OCI-LY3 (cell line): ENCODE measurements around the gene MYO1E.
A peak's percentile ranks its signal among the peaks of the same experiment; 100 is the strongest.

Experiments
- H2AFZ ChIP-seq: fragments of 200-600, 300-600 bp; shearing (Covaris generic); 2 replicates; pipeline ENCODE4 v1.6.0; 2014; ENCODE audit warnings: antibody characterized with exemption, low read depth, low read length
- H3K27ac ChIP-seq: fragments of 200-600, 300-600 bp; sonication (generic); 2 replicates; pipeline ENCODE4 v1.5.1; 2014; ENCODE audit warnings: mild to moderate bottlenecking, low read length, moderate library complexity, mixed read lengths
- H3K27me3 ChIP-seq: fragments of 200-600, 300-600 bp; sonication (generic); 2 replicates; pipeline ENCODE4 v1.6.1; 2014; ENCODE audit warnings: low read depth, low read length, mixed read lengths
- H3K36me3 ChIP-seq: fragments of 200-600, 300-600 bp; sonication (generic); replicated peaks from 2 replicates; pipeline ENCODE3; 2014; ENCODE audit warnings: low read depth, low read length, mixed read lengths
- H3K4me1 ChIP-seq: fragments of 300-600, 200-600 bp; sonication (generic); 2 replicates; pipeline ENCODE4 v1.6.1; 2014; ENCODE audit warnings: low read length, mixed read lengths
- H3K4me2 ChIP-seq: fragments of 200-600, 300-600 bp; sonication (generic); 2 replicates; pipeline ENCODE4 v1.6.1; 2014; ENCODE audit warnings: low read length, mixed read lengths
- H3K4me3 ChIP-seq: fragments of 300-600, 200-600 bp; sonication (generic); 2 replicates; pipeline ENCODE4 v1.5.1; 2014; ENCODE audit warnings: antibody characterized with exemption, mild to moderate bottlenecking, low read length, moderate library complexity
- H3K79me2 ChIP-seq: fragments of 300-600, 200-600 bp; shearing (Covaris generic); 2 replicates; pipeline ENCODE4 v1.6.1; 2014; ENCODE audit warnings: mild to moderate bottlenecking, low read length, mixed read lengths
- H3K9ac ChIP-seq: fragments of 300-600, 200-600 bp; shearing (Covaris generic); 2 replicates; pipeline ENCODE4 v1.6.0; 2014; ENCODE audit warnings: mild to moderate bottlenecking, low read length, moderate library complexity
- H3K9me3 ChIP-seq: fragments of 200-600, 300-600 bp; shearing (Covaris generic); 2 replicates; pipeline ENCODE4 v1.6.1; 2014; ENCODE audit warnings: low read length, mixed read lengths; ENCODE audit not compliant: insufficient read depth
- H4K20me1 ChIP-seq: fragments of 200-600, 300-600 bp; sonication (generic); 2 replicates; pipeline ENCODE4 v1.6.1; 2016; ENCODE audit warnings: low read length, mixed read lengths; ENCODE audit not compliant: insufficient read depth
- EZH2phosphoT487 ChIP-seq: fragments of 200-600 bp; shearing (Covaris generic); IDR thresholded peaks from 2 replicates; pipeline ENCODE4 v1.6.1; 2018; ENCODE audit warnings: antibody characterized with exemption, mixed run types, low read depth
- TF ChIP-seq, protein P1 (sequence below): fragments of 200-600, 300-600 bp; sonication (generic); IDR thresholded peaks from 2 replicates; pipeline ENCODE4 v1.5.1; 2014; ENCODE audit warnings: antibody characterized with exemption, low read length, low read depth

The MYO1E gene

GRCh38 chr15:59330649-59331048 lies 42.0 kb downstream of the MYO1E start:
- peaks cover 16% of the 10 kb centered on the region; the same call in 1 of the 2 replicates for H4K20me1 ChIP-seq
- H3K4me2 ChIP-seq, result no peak overlapping the region
- H3K4me3 ChIP-seq, result no peak overlapping the region
- H2AFZ ChIP-seq, result no peak overlapping the region
- peaks cover 60% of the 10 kb centered on the region for H3K4me1 ChIP-seq
- H3K9ac ChIP-seq, result no peak overlapping the region
- H3K79me2 ChIP-seq, result peaks cover 6% of the 10 kb centered on the region; the same call in 1 of the 2 replicates
- no peaks in the 10 kb centered on the region for H3K9me3 ChIP-seq
- peaks cover 13% of the 10 kb centered on the region; the same call in 1 of the 2 replicates for H3K27me3 ChIP-seq
- TF ChIP-seq EZH2phosphoT487, result no peak
- TF ChIP-seq, protein P1, sequence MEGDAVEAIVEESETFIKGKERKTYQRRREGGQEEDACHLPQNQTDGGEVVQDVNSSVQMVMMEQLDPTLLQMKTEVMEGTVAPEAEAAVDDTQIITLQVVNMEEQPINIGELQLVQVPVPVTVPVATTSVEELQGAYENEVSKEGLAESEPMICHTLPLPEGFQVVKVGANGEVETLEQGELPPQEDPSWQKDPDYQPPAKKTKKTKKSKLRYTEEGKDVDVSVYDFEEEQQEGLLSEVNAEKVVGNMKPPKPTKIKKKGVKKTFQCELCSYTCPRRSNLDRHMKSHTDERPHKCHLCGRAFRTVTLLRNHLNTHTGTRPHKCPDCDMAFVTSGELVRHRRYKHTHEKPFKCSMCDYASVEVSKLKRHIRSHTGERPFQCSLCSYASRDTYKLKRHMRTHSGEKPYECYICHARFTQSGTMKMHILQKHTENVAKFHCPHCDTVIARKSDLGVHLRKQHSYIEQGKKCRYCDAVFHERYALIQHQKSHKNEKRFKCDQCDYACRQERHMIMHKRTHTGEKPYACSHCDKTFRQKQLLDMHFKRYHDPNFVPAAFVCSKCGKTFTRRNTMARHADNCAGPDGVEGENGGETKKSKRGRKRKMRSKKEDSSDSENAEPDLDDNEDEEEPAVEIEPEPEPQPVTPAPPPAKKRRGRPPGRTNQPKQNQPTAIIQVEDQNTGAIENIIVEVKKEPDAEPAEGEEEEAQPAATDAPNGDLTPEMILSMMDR, result no peak
- H3K36me3 ChIP-seq, result no peaks in the 10 kb centered on the region
- H3K27ac ChIP-seq, result no peak overlapping the region

DNA sequence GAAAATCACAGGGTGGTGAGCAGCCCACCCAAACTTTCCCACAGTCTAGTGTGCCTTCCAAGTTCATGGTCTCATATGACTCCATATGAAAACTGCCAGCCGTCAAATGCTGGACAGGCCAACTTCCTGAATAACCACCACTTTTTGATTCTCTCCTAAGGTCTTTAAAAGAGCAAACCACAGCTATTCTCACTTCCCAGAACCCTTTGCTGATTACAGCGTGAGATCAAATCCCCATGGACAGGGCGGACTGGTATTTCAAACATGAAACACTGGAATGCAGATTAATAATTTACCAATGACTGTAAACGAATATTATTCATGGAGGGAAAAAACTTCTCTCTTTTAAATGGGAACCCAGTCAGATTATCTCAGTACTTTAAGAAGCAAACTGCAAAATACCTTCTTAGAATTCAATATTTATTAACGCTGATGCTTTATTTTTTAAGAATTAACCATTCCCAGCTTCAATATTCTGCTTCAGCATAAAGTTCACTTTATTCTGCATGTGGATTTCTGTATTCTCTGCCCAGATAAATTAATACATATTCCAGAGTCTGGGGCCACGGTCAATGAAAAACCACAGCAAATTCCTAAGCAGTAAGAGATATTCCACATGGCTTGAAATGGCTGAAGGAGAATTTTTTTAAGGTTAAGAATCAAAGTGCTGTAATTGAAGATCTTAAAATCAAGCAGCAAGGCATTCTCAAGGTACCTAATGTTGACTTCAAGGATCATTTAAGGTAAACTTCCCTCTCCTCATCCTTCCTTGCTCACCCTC lies 42.9 kb downstream of the MYO1E start:
- Histone ChIP-seq H3K79me2 (peaks cover 6% of the 10 kb centered on the region; the same call in 1 of the 2 replicates), H3K4me2 (0 out of 2 replicates have a peak overlapping the region, but pooled peaks have one; percentile 9), H3K4me3 (no peak overlapping the region)

DNA sequence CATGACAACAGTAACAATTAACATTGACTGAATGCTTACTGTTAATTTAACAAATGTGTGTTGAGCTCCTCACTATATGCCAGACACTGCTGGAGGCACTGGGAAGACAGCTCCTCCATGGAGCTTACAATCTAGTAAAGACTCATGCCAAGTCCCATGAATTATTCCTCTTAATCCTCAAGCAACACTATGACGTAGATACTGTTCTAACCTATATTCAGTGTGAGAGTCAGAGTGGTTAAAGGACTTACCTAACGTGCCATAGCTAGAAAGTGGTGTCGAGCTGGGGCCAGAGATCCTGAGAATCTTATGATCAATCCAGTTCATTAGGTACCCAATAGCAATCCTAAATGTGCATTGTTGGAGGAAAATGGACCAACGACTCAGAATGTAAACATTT lies 43.6 kb downstream of the MYO1E start:
- Histone ChIP-seq H3K27ac (no peak overlapping the region), H3K79me2 (peaks cover 6% of the 10 kb centered on the region; the same call in 1 of the 2 replicates), H3K27me3 (peaks cover 13% of the 10 kb centered on the region; the same call in 1 of the 2 replicates), H3K9me3 (no peaks in the 10 kb centered on the region), H3K36me3 (no peaks in the 10 kb centered on the region), H3K4me2 (no peak overlapping the region), H3K4me3 (no peak overlapping the region), H4K20me1 (peaks cover 16% of the 10 kb centered on the region; the same call in 1 of the 2 replicates), H2AFZ (no peak overlapping the region), H3K4me1 (peaks cover 61% of the 10 kb centered on the region), H3K9ac (no peak overlapping the region)
- TF ChIP-seq EZH2phosphoT487, result no peak
- TF ChIP-seq, protein P1, result no peak

More for the DNA sequence above, 42.9 kb downstream of the MYO1E start:
- Histone ChIP-seq H3K36me3 (no peaks in the 10 kb centered on the region), H4K20me1 (peaks cover 16% of the 10 kb centered on the region; the same call in 1 of the 2 replicates), H3K27me3 (peaks cover 13% of the 10 kb centered on the region; the same call in 1 of the 2 replicates), H3K9ac (no peak overlapping the region), H3K4me1 (peaks cover 61% of the 10 kb centered on the region), H2AFZ (no peak overlapping the region), H3K9me3 (no peaks in the 10 kb centered on the region), H3K27ac (no peak overlapping the region)
- TF ChIP-seq EZH2phosphoT487, result no peak
- TF ChIP-seq, protein P1, result no peak

DNA sequence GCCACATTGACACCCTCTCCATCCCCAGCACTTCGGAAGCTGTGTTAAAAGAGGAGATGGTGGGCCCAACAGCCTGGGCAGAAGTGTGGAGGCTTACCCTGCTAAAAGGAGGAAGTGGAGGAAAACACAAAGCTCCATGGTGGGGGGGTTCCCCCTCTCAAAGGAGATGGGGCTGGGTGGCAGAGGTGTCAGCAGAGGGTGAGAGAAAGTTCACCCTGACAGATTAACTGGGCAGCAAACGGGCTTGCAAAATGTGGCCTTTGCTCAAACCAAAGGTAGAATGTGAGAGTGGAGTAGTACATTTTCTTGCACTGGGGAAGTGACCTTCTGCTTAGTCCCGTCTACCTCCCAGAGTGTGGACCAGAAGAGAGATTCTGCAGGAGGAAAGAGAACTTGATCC lies 44.7 kb downstream of the MYO1E start:
- H3K27ac ChIP-seq, result no peak overlapping the region; the same call in 1 of the 2 replicates
- no peak overlapping the region for H3K9ac ChIP-seq
- peaks cover 61% of the 10 kb centered on the region for H3K4me1 ChIP-seq
- peaks cover 16% of the 10 kb centered on the region; the same call in 1 of the 2 replicates for H4K20me1 ChIP-seq
- no peaks in the 10 kb centered on the region for H3K9me3 ChIP-seq
- no peaks in the 10 kb centered on the region for H3K36me3 ChIP-seq
- TF ChIP-seq EZH2phosphoT487, result no peak
- TF ChIP-seq, protein P1, result no peak
- H3K79me2 ChIP-seq, result peaks cover 6% of the 10 kb centered on the region; the same call in 1 of the 2 replicates
- peaks cover 13% of the 10 kb centered on the region; the same call in 1 of the 2 replicates for H3K27me3 ChIP-seq
- H2AFZ ChIP-seq, result no peak overlapping the region
- peak overlapping the region; percentile 54 for H3K4me2 ChIP-seq
- no peak overlapping the region; the same call in 1 of the 2 replicates for H3K4me3 ChIP-seq
